HEK293 (cell line): ENCODE measurements around the gene NPTX1.

Experiments
- CTCF ChIA-PET: fragments of 350-600 bp; formaldehyde crosslinking; extraction: SDS; loops from one replicate; lab custom pipeline; 2021; ENCODE audit warnings: antibody characterized with exemption; lab: Yijun Ruan, JAX
- POLR2A ChIA-PET: fragments of 300-600 bp; formaldehyde crosslinking; extraction: SDS; loops from one replicate; lab custom pipeline; 2020; ENCODE audit warnings: antibody characterized with exemption, inconsistent platforms; lab: Yijun Ruan, JAX
- H3K27ac ChIP-seq: fragments of 200-500 bp; sonication (Bioruptor generic); 2 replicates; pipeline ENCODE4 v1.5.1; 2014; ENCODE audit warnings: low read depth, low read length, control low read depth, inconsistent platforms; ENCODE audit errors: extremely low read depth
- H3K36me3 ChIP-seq, 2 experiments: fragments of 200-500 bp in 1 of 2; sonication (Bioruptor generic) in 1 of 2; 1 replicate in 1 of 2; 2 replicates in 1 of 2; pipeline ENCODE4 v1.5.1; 2014 to 2017; ENCODE audit warnings: inconsistent platforms in 2 of 2, low read length in 2 of 2; ENCODE audit not compliant: control insufficient read depth in 2 of 2, insufficient read depth in 1 of 2
- H3K4me1 ChIP-seq: fragments of 200-500 bp; sonication (Bioruptor generic); 2 replicates; pipeline ENCODE4 v1.5.1; 2014; ENCODE audit warnings: mild to moderate bottlenecking, low read length, inconsistent platforms; ENCODE audit not compliant: control insufficient read depth, insufficient read depth
- H3K4me3 ChIP-seq: 2 replicates; pipeline ENCODE4 v1.5.1; 2011; ENCODE audit warnings: low read depth, mild to moderate bottlenecking, control low read depth, low read length, moderate library complexity
- H3K9me3 ChIP-seq: fragments of 200-500 bp; sonication (Bioruptor generic); 2 replicates; pipeline ENCODE4 v1.5.1; 2014; ENCODE audit warnings: low read depth, low read length, inconsistent platforms; ENCODE audit not compliant: control insufficient read depth, insufficient read depth
- AEBP2 ChIP-seq: fragments of 450-650 bp; formaldehyde crosslinking; IDR thresholded peaks from 2 replicates; pipeline ENCODE4 v1.5.1; 2016; ENCODE audit warnings: missing biosample characterization, missing genetic modification characterization, borderline replicate concordance
- BCL6B ChIP-seq: fragments of 450-650 bp; formaldehyde crosslinking; IDR thresholded peaks from 2 replicates; pipeline ENCODE4 v1.5.1; 2017; ENCODE audit warnings: missing biosample characterization, missing genetic modification characterization
- ELK4 ChIP-seq: IDR thresholded peaks from 2 replicates; pipeline ENCODE4 v1.6.1; 2011; ENCODE audit warnings: mild to moderate bottlenecking, low read depth, low read length, borderline replicate concordance
- HOXC10 ChIP-seq: sonication (generic); formaldehyde crosslinking; IDR thresholded peaks from 2 replicates; pipeline ENCODE4 v1.8.1; 2023; ENCODE audit warnings: mild to moderate bottlenecking, missing genetic modification reagents
- KLF7 ChIP-seq: fragments of 450-650 bp; formaldehyde crosslinking; IDR thresholded peaks from 2 replicates; pipeline ENCODE4 v1.5.1; 2016; ENCODE audit warnings: missing biosample characterization, missing genetic modification characterization, borderline replicate concordance
- KLF9 ChIP-seq: fragments of 450-650 bp; formaldehyde crosslinking; IDR thresholded peaks from 2 replicates; pipeline ENCODE4 v1.5.1; 2016; ENCODE audit warnings: missing biosample characterization, missing genetic modification characterization, low read depth
- PRDM6 ChIP-seq: fragments of 450-650 bp; formaldehyde crosslinking; IDR thresholded peaks from 2 replicates; pipeline ENCODE4 v1.5.1; 2017; ENCODE audit warnings: missing biosample characterization, missing genetic modification characterization
- ZNF114 ChIP-seq: fragments of 450-650 bp; formaldehyde crosslinking; IDR thresholded peaks from 2 replicates; pipeline ENCODE4 v1.5.0; 2017; ENCODE audit warnings: missing biosample characterization, missing genetic modification characterization
- ZNF157 ChIP-seq: fragments of 450-650 bp; formaldehyde crosslinking; IDR thresholded peaks from 2 replicates; pipeline ENCODE4 v1.5.1; 2016; ENCODE audit warnings: missing biosample characterization, missing genetic modification characterization
- ZNF18 ChIP-seq: fragments of 450-650 bp; formaldehyde crosslinking; IDR thresholded peaks from 2 replicates; pipeline ENCODE4 v1.5.1; 2016; ENCODE audit warnings: missing biosample characterization, missing genetic modification characterization
- ZNF202 ChIP-seq: fragments of 450-650 bp; formaldehyde crosslinking; IDR thresholded peaks from 2 replicates; pipeline ENCODE4 v1.5.1; 2016; ENCODE audit warnings: missing biosample characterization, missing genetic modification characterization, borderline replicate concordance
- ZNF248 ChIP-seq: fragments of 450-650 bp; formaldehyde crosslinking; IDR thresholded peaks from 2 replicates; pipeline ENCODE4 v1.5.1; 2017; ENCODE audit warnings: missing biosample characterization, missing genetic modification characterization
- ZNF560 ChIP-seq: fragments of 450-650 bp; formaldehyde crosslinking; IDR thresholded peaks from 2 replicates; pipeline ENCODE4 v1.5.1; 2017; ENCODE audit warnings: missing biosample characterization, missing genetic modification characterization, borderline replicate concordance
- ZNF658 ChIP-seq: fragments of 450-650 bp; formaldehyde crosslinking; IDR thresholded peaks from 2 replicates; pipeline ENCODE4; 2016; ENCODE audit warnings: missing biosample characterization, missing genetic modification characterization
- ZNF664 ChIP-seq: fragments of 450-650 bp; formaldehyde crosslinking; IDR thresholded peaks from 2 replicates; pipeline ENCODE4 v1.5.1; 2016; ENCODE audit warnings: missing biosample characterization, missing genetic modification characterization
- ZNF701 ChIP-seq: fragments of 450-650 bp; formaldehyde crosslinking; IDR thresholded peaks from 2 replicates; pipeline ENCODE4 v1.5.1; 2016; ENCODE audit warnings: missing biosample characterization, missing genetic modification characterization
- ZNF747 ChIP-seq: fragments of 450-650 bp; formaldehyde crosslinking; IDR thresholded peaks from 2 replicates; pipeline ENCODE4 v1.5.1; 2016; ENCODE audit warnings: missing biosample characterization, missing genetic modification characterization
- ZNF768 ChIP-seq: fragments of 450-650 bp; formaldehyde crosslinking; IDR thresholded peaks from 2 replicates; pipeline ENCODE4 v1.5.1; 2018; ENCODE audit warnings: missing biosample characterization, mild to moderate bottlenecking, missing genetic modification characterization
- ZSCAN18 ChIP-seq: fragments of 450-650 bp; formaldehyde crosslinking; IDR thresholded peaks from 2 replicates; pipeline ENCODE4 v1.5.1; 2016; ENCODE audit warnings: missing biosample characterization, missing genetic modification characterization
- ZSCAN4 ChIP-seq: fragments of 450-650 bp; formaldehyde crosslinking; IDR thresholded peaks from 2 replicates; pipeline ENCODE4 v1.5.1; 2017; ENCODE audit warnings: missing biosample characterization, missing genetic modification characterization

NPTX1 gene

GRCh38 chr17:80439499-80439898 is 36.9 kb downstream of the NPTX1 start:
- Histone ChIP-seq H3K4me3 (no peak overlapping the region), H3K9me3 (no peaks in the 10 kb centered on the region), H3K4me1 (no peaks in the 10 kb centered on the region), H3K36me3 (no peaks in the 10 kb centered on the region), H3K27ac (no peak overlapping the region)
- CTCF ChIA-PET = interaction anchor here (1.5 to 3.3 kb wide), 2 partner anchors 12 to 136 kb away, joined by 12 to 13 read pairs; no protein-coding TSS in a partner anchor
- no peak for TF ChIP-seq ZSCAN18 (tag by site-specific recombination)
- TF ChIP-seq ZNF114 (tag by site-specific recombination) = no peak
- no peak for TF ChIP-seq ZNF664 (tag by site-specific recombination)
- TF ChIP-seq KLF7 (tag by site-specific recombination) = no peak
- TF ChIP-seq KLF9 (tag by site-specific recombination) = no peak
- TF ChIP-seq ZNF560 = no peak
- no peak for TF ChIP-seq ZNF202 (tag by site-specific recombination)
- TF ChIP-seq ZNF768 (tag by site-specific recombination) = no peak
- no peak for TF ChIP-seq HOXC10 (CRISPR knock-in tag)
- TF ChIP-seq ZNF248 = no peak
- TF ChIP-seq BCL6B (tag by site-specific recombination) = no peak
- no peak for TF ChIP-seq ZNF658
- TF ChIP-seq ELK4 = no peak
- no peak for TF ChIP-seq PRDM6 (tag by site-specific recombination)
- TF ChIP-seq ZNF157 (tag by site-specific recombination) = no peak
- TF ChIP-seq ZNF18 (tag by site-specific recombination) = no peak
- no peak for TF ChIP-seq ZNF701
- TF ChIP-seq ZNF747 (tag by site-specific recombination) = no peak
- TF ChIP-seq AEBP2 (tag by site-specific recombination) = no peak
- no peak for TF ChIP-seq ZSCAN4
- POLR2A ChIA-PET = interaction anchor here (1.2 kb wide), 1 partner anchor 15 kb away, joined by 4 read pairs; no protein-coding TSS in a partner anchor
